ENCODE data around the gene DCLK1. TPM values are rescaled to one million over a fixed set of nuclear protein-coding genes. Genes with fewer than 3 reads are reported as not detected.

Gene DCLK1
- total RNA-seq, 4 donors from 2014 or later = 0.72 to 9.1 (median 4.9) TPM

DNA sequence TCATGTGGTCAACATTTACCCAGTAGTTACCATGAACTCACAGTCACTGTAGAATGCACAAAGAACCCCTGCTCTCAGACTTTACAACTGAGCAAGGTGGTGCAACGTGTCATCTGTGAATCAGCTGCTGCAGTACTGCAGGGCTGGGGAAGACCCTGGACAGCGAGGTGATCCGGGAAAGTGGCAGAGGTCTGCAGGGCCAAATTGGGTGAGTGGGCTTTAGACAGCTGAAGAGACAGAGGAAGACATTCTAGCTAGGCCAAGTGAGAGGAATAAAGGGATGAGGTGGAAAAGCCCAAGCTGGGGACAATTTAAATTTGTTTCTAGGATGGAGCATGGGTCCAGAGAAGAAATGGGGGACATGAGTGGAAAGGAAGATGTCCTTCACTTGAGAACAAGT, 270.5 kb downstream of the DCLK1 start:
- intact Hi-C loops (cut with DNase I) = no loop called here
- Histone ChIP-seq H3K36me3 (no peaks in the 10 kb centered on the region), H3K9me3 (no peaks in the 10 kb centered on the region), H3K27ac (peak overlapping the region in 2 of 4 donors; percentile 8 to 26), H3K4me3 (no peak overlapping the region), H3K4me1 (peaks cover 0 to 19% (median 15%) of the 10 kb centered on the region in 3 donors), H3K27me3 (no peaks in the 10 kb centered on the region)
- TF ChIP-seq, protein P1, sequence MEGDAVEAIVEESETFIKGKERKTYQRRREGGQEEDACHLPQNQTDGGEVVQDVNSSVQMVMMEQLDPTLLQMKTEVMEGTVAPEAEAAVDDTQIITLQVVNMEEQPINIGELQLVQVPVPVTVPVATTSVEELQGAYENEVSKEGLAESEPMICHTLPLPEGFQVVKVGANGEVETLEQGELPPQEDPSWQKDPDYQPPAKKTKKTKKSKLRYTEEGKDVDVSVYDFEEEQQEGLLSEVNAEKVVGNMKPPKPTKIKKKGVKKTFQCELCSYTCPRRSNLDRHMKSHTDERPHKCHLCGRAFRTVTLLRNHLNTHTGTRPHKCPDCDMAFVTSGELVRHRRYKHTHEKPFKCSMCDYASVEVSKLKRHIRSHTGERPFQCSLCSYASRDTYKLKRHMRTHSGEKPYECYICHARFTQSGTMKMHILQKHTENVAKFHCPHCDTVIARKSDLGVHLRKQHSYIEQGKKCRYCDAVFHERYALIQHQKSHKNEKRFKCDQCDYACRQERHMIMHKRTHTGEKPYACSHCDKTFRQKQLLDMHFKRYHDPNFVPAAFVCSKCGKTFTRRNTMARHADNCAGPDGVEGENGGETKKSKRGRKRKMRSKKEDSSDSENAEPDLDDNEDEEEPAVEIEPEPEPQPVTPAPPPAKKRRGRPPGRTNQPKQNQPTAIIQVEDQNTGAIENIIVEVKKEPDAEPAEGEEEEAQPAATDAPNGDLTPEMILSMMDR (IDR thresholded peaks at IDR 0.05) = no peak
- TF ChIP-seq POLR2A (IDR thresholded peaks at IDR 0.05) = no peak
- WGBS, 2 donors = 62 to 80% methylated on average over 3 of the region's 3 CpGs
- no peak for DNase-seq

DNA sequence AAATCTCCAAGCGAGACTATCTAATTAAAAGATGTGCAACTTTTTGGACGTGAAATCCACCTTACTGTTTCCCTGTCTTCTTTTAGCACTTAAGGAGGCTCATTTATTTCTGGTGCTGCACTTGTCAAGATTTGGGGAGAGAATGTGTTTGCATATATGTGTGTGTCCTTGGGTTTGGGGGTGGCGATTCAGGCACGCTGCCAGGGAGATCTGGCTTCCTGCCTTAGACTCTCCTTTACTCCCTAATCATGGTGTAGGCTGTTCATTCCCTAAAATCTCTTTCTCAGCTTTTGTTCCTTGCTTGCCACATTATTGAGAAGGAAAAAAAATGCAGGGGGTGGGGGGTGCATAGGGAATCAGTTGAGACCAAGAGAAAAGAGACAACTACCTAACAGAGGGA, 271.2 kb downstream of the DCLK1 start:
- no peaks in the 10 kb centered on the region for H3K36me3 ChIP-seq
- intact Hi-C loops (cut with DNase I) = no loop called here
- no peaks in the 10 kb centered on the region for H3K9me3 ChIP-seq
- peak overlapping the region in 3 of 4 donors; percentile 66 to 78 (median 67) for H3K27ac ChIP-seq
- peaks cover 0 to 19% (median 19%) of the 10 kb centered on the region in 3 donors for H3K4me1 ChIP-seq
- DNase-seq = no peak
- 48 to 63% methylated on average over 4 of the region's 4 CpGs for WGBS, 2 donors
- TF ChIP-seq POLR2A (IDR thresholded peaks at IDR 0.05) = no peak
- TF ChIP-seq, protein P1 (IDR thresholded peaks at IDR 0.05) = no peak
- H3K27me3 ChIP-seq = no peaks in the 10 kb centered on the region
- H3K4me3 ChIP-seq = no peak overlapping the region

GRCh38 chr13:35858665-35859064, 272.5 kb downstream of the DCLK1 start:
- no peaks in the 10 kb centered on the region for H3K27me3 ChIP-seq
- no peak for DNase-seq
- intact Hi-C loops (cut with DNase I) = no loop called here
- no peaks in the 10 kb centered on the region for H3K9me3 ChIP-seq
- peak overlapping the region in 3 of 4 donors; percentile 66 to 78 (median 67) for H3K27ac ChIP-seq
- 55 to 86% methylated on average over 1 of the region's 1 CpG for WGBS, 2 donors
- TF ChIP-seq POLR2A (IDR thresholded peaks at IDR 0.05) = no peak
- TF ChIP-seq, protein P1 (IDR thresholded peaks at IDR 0.05) = no peak
- H3K4me3 ChIP-seq = no peak overlapping the region
- peaks cover 0 to 19% (median 19%) of the 10 kb centered on the region in 3 donors for H3K4me1 ChIP-seq
- no peaks in the 10 kb centered on the region for H3K36me3 ChIP-seq

DNA sequence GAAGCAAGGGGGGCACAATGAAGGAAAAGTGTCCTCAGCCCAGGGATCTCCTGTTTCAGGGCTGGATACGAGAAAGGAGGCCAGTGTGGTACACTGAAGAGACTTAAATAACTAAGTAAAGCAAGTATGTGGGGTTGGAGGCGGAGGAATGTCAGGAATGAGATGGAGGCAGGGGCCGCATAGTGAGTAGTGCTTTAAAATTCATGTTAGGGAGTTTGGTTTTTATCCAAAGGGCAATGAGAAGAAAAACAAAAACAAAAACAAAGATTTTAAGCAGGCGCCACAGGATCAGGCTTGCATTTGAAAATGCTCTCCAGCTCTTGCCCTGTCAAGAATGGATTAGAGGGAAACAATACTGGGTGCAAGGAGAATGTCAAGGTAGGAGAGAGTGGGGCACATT, 273.4 kb downstream of the DCLK1 start:
- Histone ChIP-seq H3K9me3 (no peaks in the 10 kb centered on the region), H3K4me3 (no peak overlapping the region), H3K27ac (peak overlapping the region in 3 of 4 donors; percentile 24 to 67 (median 63)), H3K36me3 (no peaks in the 10 kb centered on the region), H3K27me3 (no peaks in the 10 kb centered on the region), H3K4me1 (peaks cover 0 to 19% (median 19%) of the 10 kb centered on the region in 3 donors)
- intact Hi-C loops (cut with DNase I) = no loop called here
- WGBS, 2 donors = 70 to 77% methylated on average over 4 of the region's 4 CpGs
- no peak for TF ChIP-seq POLR2A (IDR thresholded peaks at IDR 0.05)
- TF ChIP-seq, protein P1 (IDR thresholded peaks at IDR 0.05) = no peak
- DNase-seq = no peak

GRCh38 chr13:35856721-35857364, 274.3 kb downstream of the DCLK1 start:
- DNase-seq = no peak
- intact Hi-C loops (cut with DNase I) = no loop called here
- TF ChIP-seq, protein P1 (IDR thresholded peaks at IDR 0.05) = no peak
- no peak for TF ChIP-seq POLR2A (IDR thresholded peaks at IDR 0.05)
- Histone ChIP-seq H3K4me3 (no peak overlapping the region), H3K27me3 (no peaks in the 10 kb centered on the region), H3K36me3 (no peaks in the 10 kb centered on the region), H3K9me3 (no peaks in the 10 kb centered on the region), H3K4me1 (peaks cover 0 to 19% (median 19%) of the 10 kb centered on the region in 3 donors), H3K27ac (peak overlapping the region in 1 of 4 donors; percentile 63)
- 42% methylated on average over 1 of the region's 1 CpG for WGBS, 2 donors

Measured in esophagus squamous epithelium (tissue), 5 donors.